Astrocyte (in vitro differentiated cells and primary cell): ENCODE results near the gene ABCC9. TPM values are rescaled to one million over a fixed set of nuclear protein-coding genes. Genes with fewer than 3 reads are reported as not detected.

ENCODE experiments used
- DNase-seq: peaks from one replicate; pipeline ENCODE4 v3.0.0-alpha.2; 2010; ENCODE audit warnings: low read depth
- FAIRE-seq: peaks from 2 replicates; lab custom pipeline; 2011; peaks lifted over from hg19 to GRCh38; lab: Jason Lieb, UNC
- H2AFZ ChIP-seq: 2 replicates; pipeline ENCODE4 v1.6.0; 2012; ENCODE audit warnings: low read depth, low read length, inconsistent platforms
- H3K27ac ChIP-seq: 2 replicates; pipeline ENCODE4 v1.5.1; 2011; ENCODE audit warnings: low read depth, low read length, inconsistent platforms
- H3K27me3 ChIP-seq: 2 replicates; pipeline ENCODE4 v1.6.0; 2011; ENCODE audit warnings: low read length, inconsistent platforms; ENCODE audit not compliant: insufficient read depth
- H3K36me3 ChIP-seq: 2 replicates; pipeline ENCODE4 v1.5.1; 2011; ENCODE audit warnings: low read length, inconsistent platforms; ENCODE audit not compliant: insufficient read depth
- H3K4me1 ChIP-seq: 2 replicates; pipeline ENCODE4 v1.5.1; 2011; ENCODE audit warnings: low read length, inconsistent platforms; ENCODE audit not compliant: insufficient read depth
- H3K4me2 ChIP-seq: 2 replicates; pipeline ENCODE4 v1.6.0; 2012; ENCODE audit warnings: low read length, inconsistent platforms
- H3K4me3 ChIP-seq: 2 replicates; pipeline ENCODE4 v1.5.1; 2011; ENCODE audit warnings: low read depth, mild to moderate bottlenecking, low read length, inconsistent platforms; ENCODE audit not compliant: insufficient read depth
- H3K79me2 ChIP-seq: 2 replicates; pipeline ENCODE4 v1.6.0; 2012; ENCODE audit warnings: mild to moderate bottlenecking, low read length, inconsistent platforms; ENCODE audit not compliant: insufficient read depth
- H3K9ac ChIP-seq: 2 replicates; pipeline ENCODE4 v1.6.0; 2012; ENCODE audit warnings: mild to moderate bottlenecking, low read length, inconsistent platforms
- H3K9me3 ChIP-seq: 2 replicates; pipeline ENCODE4 v1.5.1; 2012; ENCODE audit warnings: low read depth, mild to moderate bottlenecking, low read length, inconsistent platforms; ENCODE audit not compliant: insufficient read depth
- H4K20me1 ChIP-seq: 2 replicates; pipeline ENCODE4 v1.6.0; 2012; ENCODE audit warnings: low read length, inconsistent platforms; ENCODE audit not compliant: insufficient read depth
- H3K27ac Mint-ChIP-seq: one replicate; pipeline ENCODE4 v1.8.0; 2021; ENCODE audit warnings: mild to moderate bottlenecking, mixed read lengths; ENCODE audit not compliant: unreplicated experiment
- H3K27me3 Mint-ChIP-seq: one replicate; pipeline ENCODE4 v1.8.0; 2021; ENCODE audit warnings: low read depth, mixed read lengths; ENCODE audit not compliant: unreplicated experiment
- H3K36me3 Mint-ChIP-seq: one replicate; pipeline ENCODE4 v1.8.0; 2021; ENCODE audit warnings: low read depth, mixed read lengths; ENCODE audit not compliant: unreplicated experiment
- H3K4me1 Mint-ChIP-seq: one replicate; pipeline ENCODE4 v1.8.0; 2021; ENCODE audit warnings: low read depth, mixed read lengths; ENCODE audit not compliant: unreplicated experiment
- H3K4me3 Mint-ChIP-seq: one replicate; pipeline ENCODE4 v1.8.0; 2021; ENCODE audit warnings: mild to moderate bottlenecking, moderate library complexity, mixed read lengths; ENCODE audit not compliant: unreplicated experiment
- H3K9me3 Mint-ChIP-seq: one replicate; pipeline ENCODE4 v1.8.0; 2021; ENCODE audit warnings: mild to moderate bottlenecking, mixed read lengths; ENCODE audit not compliant: unreplicated experiment
- CTCF ChIP-seq: IDR thresholded peaks from 2 replicates; pipeline ENCODE4 v1.5.1; 2011; ENCODE audit warnings: low read depth, mild to moderate bottlenecking, inconsistent platforms, low read length, moderate library complexity; ENCODE audit not compliant: insufficient read depth
- EZH2 ChIP-seq: IDR thresholded peaks from 2 replicates; pipeline ENCODE4 v1.6.1; 2012; ENCODE audit warnings: mild to moderate bottlenecking, low read length, inconsistent platforms; ENCODE audit not compliant: insufficient read depth
- total RNA-seq: library from RNA; stranded (reverse); gene quantifications from 2 replicates; pipeline ENCODE4 v1.2.1, GENCODE V29; 2021

ABCC9 gene
- total RNA-seq, 1 donor from 2014 or later, result 0.36 TPM

DNA sequence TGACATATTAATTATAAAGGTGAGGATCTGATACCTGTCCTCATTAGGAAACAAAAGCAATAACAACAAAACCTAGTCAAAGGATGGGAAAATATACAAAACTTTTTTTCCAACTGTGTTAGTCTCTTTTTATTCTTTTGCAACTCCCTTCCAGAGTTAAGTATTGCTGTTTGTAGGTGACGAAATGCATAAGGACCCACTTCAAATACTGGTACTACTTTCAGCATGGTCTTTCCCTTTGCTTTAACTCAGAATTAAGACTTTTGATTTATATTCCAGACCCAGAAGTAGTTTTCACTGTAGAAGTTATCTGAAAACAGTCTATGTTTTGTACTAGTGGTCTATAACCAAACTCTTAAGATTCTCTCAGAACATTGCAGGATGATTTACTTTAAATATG is 34.1 kb upstream of the ABCC9 start:
- no peak overlapping the region for H2AFZ ChIP-seq
- H3K27ac Mint-ChIP-seq, result no peak overlapping the region

GRCh38 chr12:21973221-21973620 is 32.0 kb upstream of the ABCC9 start:
- H3K4me1 ChIP-seq, result no peaks in the 10 kb centered on the region
- Mint-ChIP-seq H3K4me3 (no peak overlapping the region), H3K27ac (no peak overlapping the region), H3K4me1 (peaks cover 5% of the 10 kb centered on the region), H3K9me3 (no peaks in the 10 kb centered on the region), H3K36me3 (no peaks in the 10 kb centered on the region), H3K27me3 (no peaks in the 10 kb centered on the region)
- H4K20me1 ChIP-seq, result no peaks in the 10 kb centered on the region
- H3K9ac ChIP-seq, result no peak overlapping the region
- H2AFZ ChIP-seq, result no peak overlapping the region
- H3K27me3 ChIP-seq, result no peaks in the 10 kb centered on the region
- H3K79me2 ChIP-seq, result no peaks in the 10 kb centered on the region
- no peak for TF ChIP-seq EZH2
- no peak for TF ChIP-seq CTCF
- H3K4me2 ChIP-seq, result no peak overlapping the region
- DNase-seq (no peak), FAIRE-seq (no peak)
- H3K9me3 ChIP-seq, result no peaks in the 10 kb centered on the region
- H3K36me3 ChIP-seq, result no peaks in the 10 kb centered on the region
- H3K4me3 ChIP-seq, result no peak overlapping the region
- H3K27ac ChIP-seq, result no peak overlapping the region

More for the DNA sequence above, 34.1 kb upstream of the ABCC9 start:
- Histone ChIP-seq H3K9ac (no peak overlapping the region), H3K4me3 (no peak overlapping the region), H3K79me2 (no peaks in the 10 kb centered on the region), H3K27ac (no peak overlapping the region), H3K4me1 (no peaks in the 10 kb centered on the region), H3K9me3 (no peaks in the 10 kb centered on the region), H4K20me1 (no peaks in the 10 kb centered on the region), H3K36me3 (no peaks in the 10 kb centered on the region), H3K27me3 (no peaks in the 10 kb centered on the region), H3K4me2 (no peak overlapping the region)
- FAIRE-seq (no peak), DNase-seq (no peak)
- Mint-ChIP-seq H3K4me3 (no peak overlapping the region), H3K4me1 (peaks cover 5% of the 10 kb centered on the region), H3K36me3 (no peaks in the 10 kb centered on the region), H3K9me3 (no peaks in the 10 kb centered on the region), H3K27me3 (no peaks in the 10 kb centered on the region)
- TF ChIP-seq EZH2 (no peak), CTCF (no peak)

DNA sequence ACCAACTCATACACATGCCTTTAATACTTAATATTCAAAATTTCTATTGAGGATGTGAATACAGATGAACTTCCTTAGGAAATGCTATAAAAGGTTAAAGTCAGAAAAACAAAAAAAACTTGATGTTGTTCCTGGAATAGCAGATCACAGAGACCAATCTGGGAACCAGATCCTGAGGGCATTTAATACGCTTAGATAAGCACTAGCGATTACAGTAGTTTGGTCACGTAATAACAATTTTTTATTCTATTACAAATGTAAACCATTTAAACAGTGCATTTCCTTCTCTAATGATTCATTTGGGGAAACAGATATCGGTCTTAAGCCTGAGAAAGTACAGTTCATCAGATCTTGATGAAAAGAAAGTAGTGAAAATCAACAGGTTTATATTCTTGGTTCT is 30.8 kb upstream of the ABCC9 start:
- no peak overlapping the region for H3K27ac ChIP-seq
- no peaks in the 10 kb centered on the region for H3K36me3 Mint-ChIP-seq
- no peak overlapping the region for H3K4me3 Mint-ChIP-seq
- no peak overlapping the region for H2AFZ ChIP-seq
- H3K9me3 ChIP-seq, result no peaks in the 10 kb centered on the region
- H3K4me1 Mint-ChIP-seq, result peaks cover 5% of the 10 kb centered on the region
- no peaks in the 10 kb centered on the region for H3K9me3 Mint-ChIP-seq
- H3K36me3 ChIP-seq, result no peaks in the 10 kb centered on the region
- TF ChIP-seq EZH2 (no peak), CTCF (no peak)
- H3K79me2 ChIP-seq, result no peaks in the 10 kb centered on the region
- H3K27me3 ChIP-seq, result no peaks in the 10 kb centered on the region
- no peak overlapping the region for H3K27ac Mint-ChIP-seq
- H3K27me3 Mint-ChIP-seq, result no peaks in the 10 kb centered on the region
- FAIRE-seq (no peak), DNase-seq (no peak)
- H3K4me1 ChIP-seq, result no peaks in the 10 kb centered on the region
- no peak overlapping the region for H3K4me3 ChIP-seq
- no peak overlapping the region for H3K4me2 ChIP-seq
- no peak overlapping the region for H3K9ac ChIP-seq
- no peaks in the 10 kb centered on the region for H4K20me1 ChIP-seq
